Stimulated activated CD4-positive, alpha-beta T cell treated with anti-CD3 and anti-CD28 coated beads, Interleukin-2, amount 100 ng/mL, for 4 hours (primary cell): ENCODE data around the gene SLC52A3.
"Not testable (repeated sequence)": the region's sequence is repeated elsewhere in the genome, so short reads cannot be mapped to it uniquely, and the experiment has no call there.

ENCODE experiments used
- DNase-seq: peaks from one replicate; pipeline ENCODE4 v3.0.0-alpha.2; 2020; ENCODE audit warnings: low read depth

Gene SLC52A3

GRCh38 chr20:728256-728944 lies 39.9 kb downstream of the SLC52A3 start:
- peak; percentile 61 for DNase-seq

GRCh38 chr20:726160-726559 lies 42.1 kb downstream of the SLC52A3 start:
- no peak for DNase-seq

- DNase-seq: no peak
Observed at GRCh38 chr20:725491-725890, 42.8 kb downstream of the SLC52A3 start.

GRCh38 chr20:724797-725196 lies 43.5 kb downstream of the SLC52A3 start:
- DNase-seq: not testable (repeated sequence)

GRCh38 chr20:723756-724155 lies 44.5 kb downstream of the SLC52A3 start:
- no peak for DNase-seq

GRCh38 chr20:722822-723644 lies 45.3 kb downstream of the SLC52A3 start:
- no peak for DNase-seq

- DNase-seq: no peak
Observed at GRCh38 chr20:721876-722275, 46.4 kb downstream of the SLC52A3 start.

- DNase-seq: no peak
Observed at GRCh38 chr20:719816-720215, 48.5 kb downstream of the SLC52A3 start.

- DNase-seq: no peak
Observed at GRCh38 chr20:719068-719467, 49.2 kb downstream of the SLC52A3 start.

GRCh38 chr20:717832-718231 lies 50.5 kb downstream of the SLC52A3 start:
- DNase-seq: no peak

GRCh38 chr20:717271-717670 lies 51.0 kb downstream of the SLC52A3 start:
- no peak for DNase-seq

- no peak for DNase-seq
Observed at GRCh38 chr20:714453-714852, 53.8 kb downstream of the SLC52A3 start.

GRCh38 chr20:711576-711975 lies 56.7 kb downstream of the SLC52A3 start:
- no peak for DNase-seq

GRCh38 chr20:710780-711450 lies 57.4 kb downstream of the SLC52A3 start:
- DNase-seq: no peak
